ENCODE data around the gene TTLL10.
"Not testable (repeated sequence)": the region's sequence is repeated elsewhere in the genome, so short reads cannot be mapped to it uniquely, and the experiment has no call there.

Gene TTLL10

GRCh38 chr1:1141911-1142250 lies 31.8 kb upstream of the TTLL10 start:
- no peak for DNase-seq (ENCODE audit: low spot score)

- not testable (repeated sequence) for DNase-seq (ENCODE audit: low spot score)
Observed at GRCh38 chr1:1142352-1142751, 31.3 kb upstream of the TTLL10 start.

- DNase-seq (ENCODE audit: low spot score), result no peak
Observed at GRCh38 chr1:1142844-1143243, 30.8 kb upstream of the TTLL10 start.

- no peak for DNase-seq (ENCODE audit: low spot score)
Observed at GRCh38 chr1:1143636-1144035, 30.0 kb upstream of the TTLL10 start.

GRCh38 chr1:1144122-1144842 lies 29.4 kb upstream of the TTLL10 start:
- no peak for DNase-seq (ENCODE audit: low spot score)

GRCh38 chr1:1144843-1145546 lies 28.7 kb upstream of the TTLL10 start:
- DNase-seq (ENCODE audit: low spot score), result no peak

- no peak for DNase-seq (ENCODE audit: low spot score)
Observed at GRCh38 chr1:1145547-1145914, 28.1 kb upstream of the TTLL10 start.

- DNase-seq (ENCODE audit: low spot score), result no peak
Observed at GRCh38 chr1:1146026-1146425, 27.7 kb upstream of the TTLL10 start.

- DNase-seq (ENCODE audit: low spot score), result no peak
Observed at GRCh38 chr1:1146596-1146995, 27.1 kb upstream of the TTLL10 start.

- no peak for DNase-seq (ENCODE audit: low spot score)
Observed at GRCh38 chr1:1148061-1148460, 25.6 kb upstream of the TTLL10 start.

GRCh38 chr1:1148569-1148968 lies 25.1 kb upstream of the TTLL10 start:
- no peak for DNase-seq (ENCODE audit: low spot score)

GRCh38 chr1:1149416-1149815 lies 24.3 kb upstream of the TTLL10 start:
- DNase-seq (ENCODE audit: low spot score), result no peak

- no peak for DNase-seq (ENCODE audit: low spot score)
Observed at GRCh38 chr1:1150100-1150499, 23.6 kb upstream of the TTLL10 start.

- no peak for DNase-seq (ENCODE audit: low spot score)
Observed at GRCh38 chr1:1151306-1151705, 22.4 kb upstream of the TTLL10 start.

- DNase-seq (ENCODE audit: low spot score), result not testable (repeated sequence)
Observed at GRCh38 chr1:1152431-1152830, 21.2 kb upstream of the TTLL10 start.

GRCh38 chr1:1153215-1153614 lies 20.5 kb upstream of the TTLL10 start:
- DNase-seq (ENCODE audit: low spot score), result not testable (repeated sequence)

GRCh38 chr1:1153874-1154273 lies 19.8 kb upstream of the TTLL10 start:
- DNase-seq (ENCODE audit: low spot score), result no peak

- DNase-seq (ENCODE audit: low spot score), result no peak
Observed at GRCh38 chr1:1155258-1155657, 18.4 kb upstream of the TTLL10 start.

- DNase-seq (ENCODE audit: low spot score), result no peak
Observed at GRCh38 chr1:1156140-1157032, 17.3 kb upstream of the TTLL10 start.

GRCh38 chr1:1157033-1157365 lies 16.7 kb upstream of the TTLL10 start:
- DNase-seq (ENCODE audit: low spot score), result no peak

- DNase-seq (ENCODE audit: low spot score), result peak; percentile 12
Observed at GRCh38 chr1:1157426-1157913, 16.2 kb upstream of the TTLL10 start.

GRCh38 chr1:1157914-1158710 lies 15.6 kb upstream of the TTLL10 start:
- DNase-seq (ENCODE audit: low spot score), result no peak
